Ureter (tissue), 1 donor: ENCODE results near the gene KLHL36. TPM values are rescaled to one million over a fixed set of nuclear protein-coding genes. Genes with fewer than 3 reads are reported as not detected.
A peak's percentile ranks its signal among the peaks of the same experiment; 100 is the strongest.

Source experiments
- DNase-seq: peaks from one replicate; pipeline ENCODE4 v3.0.0-alpha.2; 2020; ENCODE audit warnings: low spot score
- total RNA-seq: library from RNA; stranded (reverse); gene quantifications from one replicate; pipeline ENCODE4 v1.2.4, GENCODE V29; 2023
- donor health status: DM: yes; HTN: yes; CAD: no.

The KLHL36 gene
- total RNA-seq, 1 donor from 2014 or later = 55.9 TPM

DNA sequence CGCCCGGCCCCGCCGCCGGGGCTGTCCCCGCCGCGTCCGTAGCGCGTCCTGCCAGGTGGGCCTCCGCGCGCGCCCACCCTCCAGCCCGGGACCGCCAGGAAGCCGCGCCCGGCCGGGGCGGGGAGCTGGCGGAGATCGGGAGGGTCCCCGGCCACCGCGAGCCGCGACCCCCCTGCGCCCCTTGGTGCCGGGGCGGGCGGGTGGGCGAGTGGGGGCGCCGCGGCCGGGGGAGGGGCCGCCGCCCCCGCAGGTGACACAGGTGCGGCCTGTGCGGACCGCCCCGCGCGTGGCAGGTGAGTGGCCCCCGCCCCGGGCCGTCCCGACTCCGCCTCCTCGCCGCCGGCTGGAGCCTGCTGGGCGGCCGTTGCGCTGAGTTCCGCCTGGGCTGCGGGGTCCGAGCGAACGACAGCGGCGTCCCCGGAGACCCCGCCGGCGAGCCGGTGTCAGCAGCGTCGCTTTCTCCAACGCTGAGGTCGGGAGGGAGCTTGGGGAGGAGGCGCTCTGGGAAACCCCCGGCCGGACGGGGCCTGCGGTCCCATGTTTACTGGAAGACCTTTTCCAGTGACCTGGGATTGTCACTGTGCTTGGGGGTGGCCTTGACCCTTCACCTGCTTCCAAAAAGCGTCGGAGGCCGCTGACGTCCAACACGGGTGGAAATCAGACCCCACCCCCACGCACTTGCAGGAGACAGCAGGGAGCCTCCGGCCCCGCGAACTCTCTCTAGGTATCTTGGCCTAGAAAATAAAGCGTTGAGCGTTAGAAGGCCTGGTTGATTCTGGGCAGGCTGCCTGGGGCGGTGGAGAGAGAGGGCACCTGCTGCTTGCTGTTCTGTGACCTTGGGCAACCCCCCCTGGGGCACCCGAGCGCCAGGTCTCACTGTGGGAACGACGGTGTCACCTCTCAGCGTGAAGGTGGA, 542 bp downstream of the KLHL36 start:
- DNase-seq = peak; percentile 57

DNA sequence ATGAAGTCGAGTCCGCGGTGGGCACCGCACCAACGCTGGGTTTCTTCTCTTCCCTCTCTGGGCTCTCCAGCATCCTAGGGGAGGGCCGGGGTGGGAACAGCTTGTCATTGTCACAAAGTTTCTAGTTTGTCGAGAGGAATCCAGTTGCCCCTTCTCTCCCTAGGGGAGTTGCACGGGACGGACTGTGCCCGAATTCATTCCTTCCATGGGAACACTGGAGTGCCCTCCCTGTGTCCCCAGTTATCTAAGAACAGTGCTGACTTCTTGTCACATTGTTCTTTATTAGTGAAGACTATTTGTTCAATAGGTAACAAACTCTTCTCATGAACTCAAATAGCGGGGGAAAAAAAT, 1.2 kb downstream of the KLHL36 start:
- DNase-seq = no peak

DNA sequence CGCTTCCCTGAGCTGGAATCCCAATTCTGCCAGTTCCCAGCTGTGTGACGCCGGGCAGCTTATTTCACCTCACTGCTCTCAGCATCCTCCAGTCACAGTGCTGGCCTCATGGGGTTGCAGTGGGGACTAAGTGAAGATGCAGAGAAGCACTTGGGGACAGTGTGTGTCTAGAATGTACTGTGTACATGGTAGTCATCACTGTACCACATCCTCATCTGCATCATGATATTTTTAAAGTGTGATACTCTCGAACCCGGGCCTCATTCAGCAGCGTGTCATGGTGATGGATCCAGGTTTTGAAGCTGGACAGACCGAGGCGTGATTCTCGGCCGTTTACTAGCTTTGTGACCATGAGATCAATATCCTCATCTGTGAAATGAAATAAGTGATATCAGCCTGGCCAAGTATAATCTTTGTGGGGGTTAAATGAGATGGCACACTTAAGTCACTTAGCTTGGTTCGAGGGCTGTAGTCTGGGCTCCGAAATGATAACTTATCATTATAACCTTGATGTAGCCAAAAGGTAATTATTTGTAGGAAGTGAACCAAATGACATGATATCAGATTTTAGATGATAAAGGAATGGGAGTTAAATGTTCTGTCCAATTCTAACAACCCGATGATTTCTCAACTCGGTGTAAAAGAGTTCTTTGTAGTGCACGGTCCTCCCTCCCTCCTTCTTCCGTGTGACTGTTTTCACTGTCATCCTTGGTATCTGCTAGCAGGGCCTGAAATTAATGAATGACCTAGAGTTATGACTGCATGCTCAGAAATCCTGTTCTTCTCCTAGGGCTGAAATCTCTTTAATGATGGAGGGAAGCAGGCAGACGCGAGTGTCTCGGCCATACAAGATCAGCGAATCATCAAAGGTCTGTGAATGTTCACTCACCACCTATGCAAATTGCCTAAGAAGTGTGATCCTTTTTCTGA, 2.0 kb downstream of the KLHL36 start:
- no peak for DNase-seq

DNA sequence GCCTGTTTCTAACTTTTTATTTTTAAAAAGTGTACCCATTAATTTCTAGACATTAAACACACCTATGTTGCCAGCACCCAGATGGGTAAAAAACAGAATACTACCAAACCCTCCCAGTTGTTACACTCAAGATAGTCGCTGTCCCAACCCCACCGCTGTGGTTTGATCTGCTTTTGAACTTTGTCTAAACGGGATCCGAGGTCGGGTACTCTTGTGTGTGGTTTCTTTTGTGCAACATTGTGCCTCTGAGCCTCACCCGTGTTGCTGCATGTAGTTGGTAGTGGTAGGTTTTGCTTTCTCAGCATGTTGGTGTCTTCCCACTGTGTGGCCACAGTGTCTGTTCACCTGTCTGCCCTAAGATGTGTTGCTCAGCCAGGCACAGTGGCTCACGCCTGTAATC, 4.3 kb downstream of the KLHL36 start:
- no peak for DNase-seq

DNA sequence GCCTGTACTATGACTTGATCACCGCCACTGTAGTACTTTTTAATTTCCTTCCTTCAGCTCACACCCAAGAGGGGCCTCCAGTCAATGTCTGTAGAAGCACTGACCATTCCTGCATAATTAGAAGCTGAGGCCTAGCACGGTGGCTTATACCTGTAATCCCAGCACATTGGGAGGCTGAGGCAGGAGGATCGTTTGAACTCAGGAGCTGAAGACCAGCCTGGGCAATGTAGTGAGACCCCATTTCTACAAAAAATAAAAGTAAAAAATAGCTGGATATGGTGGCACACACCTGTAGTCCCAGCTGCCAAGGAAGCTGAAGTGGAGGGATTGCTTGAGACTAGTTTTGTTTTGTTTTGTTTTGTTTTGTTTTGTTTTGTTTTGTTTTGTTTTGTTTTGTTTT, 5.9 kb downstream of the KLHL36 start:
- DNase-seq = no peak

DNA sequence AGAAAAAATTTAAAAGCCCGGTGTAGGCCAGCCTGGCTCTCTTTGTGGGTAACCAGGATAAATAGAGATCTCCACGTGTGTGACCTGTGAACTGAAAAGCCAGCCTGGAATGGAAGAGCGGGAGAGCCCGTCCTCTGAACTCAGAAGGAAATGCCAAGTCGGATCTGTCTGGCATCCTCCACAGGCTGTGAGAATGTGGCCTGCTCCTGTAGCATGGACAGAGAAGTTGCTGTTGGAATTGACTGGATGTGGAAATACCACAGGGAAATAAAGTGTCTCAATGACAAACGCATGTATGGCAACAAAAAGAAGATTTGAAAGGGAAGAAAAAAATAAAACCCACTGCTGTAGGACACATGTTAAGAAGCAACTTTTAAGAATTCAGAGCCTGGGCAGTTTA, 6.7 kb downstream of the KLHL36 start:
- no peak for DNase-seq

DNA sequence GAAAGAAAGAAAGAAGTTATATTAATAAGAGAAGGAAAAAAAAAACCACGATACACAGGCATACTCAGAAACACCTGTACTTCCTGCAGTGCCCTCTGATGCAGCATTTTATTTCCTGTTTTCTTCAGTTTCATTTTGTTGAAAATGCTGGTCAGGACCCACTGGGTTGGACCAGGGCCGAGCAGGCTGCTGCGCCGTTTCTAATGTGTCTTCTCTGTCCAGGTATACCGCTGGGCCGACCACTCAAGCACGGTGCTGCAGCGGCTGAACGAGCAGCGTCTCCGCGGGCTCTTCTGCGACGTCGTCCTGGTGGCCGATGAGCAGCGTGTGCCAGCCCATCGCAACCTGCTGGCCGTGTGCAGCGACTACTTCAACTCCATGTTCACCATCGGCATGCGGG, 8.3 kb downstream of the KLHL36 start:
- no peak for DNase-seq

DNA sequence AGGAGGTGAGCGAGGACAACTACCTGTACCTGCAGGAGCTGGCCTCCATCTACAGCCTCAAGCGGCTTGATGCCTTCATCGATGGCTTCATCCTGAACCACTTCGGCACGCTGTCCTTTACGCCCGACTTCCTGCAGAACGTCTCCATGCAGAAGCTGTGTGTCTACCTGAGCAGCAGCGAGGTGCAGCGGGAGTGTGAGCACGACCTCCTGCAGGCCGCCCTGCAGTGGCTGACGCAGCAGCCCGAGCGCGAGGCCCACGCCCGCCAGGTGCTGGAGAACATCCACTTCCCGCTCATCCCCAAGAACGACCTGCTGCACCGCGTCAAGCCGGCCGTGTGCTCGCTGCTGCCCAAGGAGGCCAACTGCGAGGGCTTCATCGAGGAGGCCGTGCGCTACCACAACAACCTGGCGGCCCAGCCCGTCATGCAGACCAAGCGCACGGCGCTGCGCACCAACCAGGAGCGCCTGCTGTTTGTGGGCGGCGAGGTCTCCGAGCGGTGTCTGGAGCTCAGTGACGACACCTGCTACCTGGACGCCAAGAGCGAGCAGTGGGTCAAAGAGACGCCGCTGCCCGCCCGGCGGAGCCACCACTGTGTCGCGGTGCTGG, 9.0 kb downstream of the KLHL36 start:
- no peak for DNase-seq

DNA sequence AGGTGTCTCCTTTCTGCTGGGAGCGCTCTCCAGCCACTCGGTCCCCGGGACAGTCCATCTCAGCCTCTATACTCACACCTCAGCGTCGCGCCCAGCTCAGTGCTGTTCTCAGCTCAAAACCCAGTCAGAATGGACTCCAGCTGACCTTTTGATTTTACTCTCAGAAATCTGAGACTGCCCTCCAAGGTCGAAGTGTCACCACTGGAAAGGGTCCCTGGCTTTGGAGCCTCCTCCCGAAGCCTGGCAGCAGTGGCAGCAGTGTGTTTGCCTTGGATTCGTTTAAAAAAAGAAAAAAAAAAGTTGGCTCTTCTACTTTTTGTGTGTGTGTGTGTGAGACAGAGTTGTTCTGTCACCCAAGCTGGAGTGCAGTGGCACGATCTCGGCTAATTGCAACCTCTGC, 10.4 kb downstream of the KLHL36 start:
- DNase-seq = no peak

DNA sequence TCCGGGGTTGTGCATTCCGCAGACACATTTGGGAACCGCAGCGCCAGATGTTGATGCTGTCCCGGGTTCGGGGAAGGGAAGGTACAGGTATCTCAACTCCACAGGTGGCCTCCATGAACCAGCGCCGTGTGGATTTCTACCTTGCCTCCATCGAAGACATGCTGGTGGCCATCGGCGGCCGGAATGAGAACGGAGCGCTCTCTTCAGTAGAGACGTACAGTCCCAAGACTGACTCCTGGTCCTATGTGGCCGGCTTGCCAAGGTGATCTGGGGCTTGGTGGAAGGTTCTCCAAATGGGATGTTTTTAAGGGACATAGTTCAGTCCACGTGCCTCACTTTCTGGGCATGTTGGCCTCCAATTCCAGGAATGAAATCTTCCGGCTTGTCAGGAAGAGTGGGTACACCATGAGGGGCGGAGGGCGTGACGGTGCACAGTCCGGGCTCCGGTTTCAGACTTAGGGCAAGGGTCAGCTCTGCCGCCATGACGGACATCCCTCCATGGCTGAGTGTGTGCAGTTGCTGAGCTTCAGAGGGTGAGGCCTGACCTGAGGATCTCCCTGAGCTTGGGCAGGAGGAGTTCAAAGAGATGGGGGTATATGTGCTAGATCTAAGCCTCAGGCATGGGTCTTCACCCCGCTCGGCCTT, 11.5 kb downstream of the KLHL36 start:
- no peak for DNase-seq

DNA sequence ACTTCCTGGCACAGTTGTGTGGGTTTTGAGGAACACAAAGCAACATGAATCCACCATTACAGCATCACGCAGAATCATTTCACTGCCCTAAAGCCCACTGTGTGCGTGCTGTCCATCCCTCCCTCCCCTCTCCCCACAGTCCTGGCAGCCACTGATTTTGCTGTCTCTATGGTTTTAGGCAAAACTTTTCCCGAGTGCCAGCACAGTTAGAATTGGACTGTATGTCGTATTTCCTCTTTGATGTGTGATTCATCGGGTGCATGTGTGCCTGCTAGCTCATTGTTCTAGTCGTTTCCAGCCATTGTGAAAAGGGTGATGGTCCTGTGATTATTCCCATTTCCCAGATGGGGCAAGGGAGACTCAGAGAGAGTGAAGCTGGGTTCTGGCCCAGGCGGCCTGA, 12.7 kb downstream of the KLHL36 start:
- no peak for DNase-seq

DNA sequence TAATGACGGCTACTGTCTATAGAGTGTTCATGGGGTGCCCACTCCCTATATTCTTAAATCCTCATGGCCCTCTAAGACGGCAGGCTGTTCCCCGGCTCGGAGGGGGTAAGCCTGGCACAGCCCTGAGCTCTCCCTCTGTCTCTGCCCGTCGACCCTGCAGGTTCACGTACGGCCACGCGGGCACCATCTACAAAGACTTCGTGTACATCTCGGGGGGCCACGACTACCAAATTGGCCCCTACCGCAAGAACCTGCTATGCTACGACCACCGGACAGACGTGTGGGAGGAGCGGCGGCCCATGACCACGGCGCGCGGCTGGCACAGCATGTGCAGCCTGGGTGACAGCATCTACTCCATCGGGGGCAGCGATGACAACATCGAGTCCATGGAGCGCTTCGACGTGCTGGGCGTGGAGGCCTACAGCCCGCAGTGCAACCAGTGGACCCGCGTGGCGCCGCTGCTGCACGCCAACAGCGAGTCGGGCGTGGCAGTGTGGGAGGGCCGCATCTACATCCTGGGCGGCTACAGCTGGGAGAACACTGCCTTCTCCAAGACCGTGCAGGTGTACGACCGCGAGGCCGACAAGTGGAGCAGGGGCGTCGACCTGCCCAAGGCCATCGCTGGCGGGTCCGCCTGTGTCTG, 13.2 kb downstream of the KLHL36 start:
- DNase-seq = no peak

DNA sequence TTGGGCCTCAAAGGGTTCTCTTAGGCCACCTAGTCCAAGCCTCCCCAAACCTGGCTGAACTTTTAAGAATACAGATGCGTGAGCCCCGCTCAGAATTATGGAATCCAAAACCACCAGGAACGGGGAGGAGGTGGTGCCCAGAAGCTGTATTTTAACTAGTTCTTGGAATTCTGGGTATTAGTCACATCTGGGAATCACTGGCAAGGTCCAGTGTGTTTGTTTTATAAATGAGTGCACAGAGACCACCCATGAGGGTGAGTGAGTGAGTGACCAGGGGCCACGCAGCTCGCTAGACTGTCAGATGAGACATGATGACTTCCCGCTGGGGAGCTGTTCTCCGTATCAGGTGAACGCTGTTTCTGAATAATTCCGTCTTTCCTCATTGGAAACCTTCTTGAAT, 14.2 kb downstream of the KLHL36 start:
- no peak for DNase-seq

DNA sequence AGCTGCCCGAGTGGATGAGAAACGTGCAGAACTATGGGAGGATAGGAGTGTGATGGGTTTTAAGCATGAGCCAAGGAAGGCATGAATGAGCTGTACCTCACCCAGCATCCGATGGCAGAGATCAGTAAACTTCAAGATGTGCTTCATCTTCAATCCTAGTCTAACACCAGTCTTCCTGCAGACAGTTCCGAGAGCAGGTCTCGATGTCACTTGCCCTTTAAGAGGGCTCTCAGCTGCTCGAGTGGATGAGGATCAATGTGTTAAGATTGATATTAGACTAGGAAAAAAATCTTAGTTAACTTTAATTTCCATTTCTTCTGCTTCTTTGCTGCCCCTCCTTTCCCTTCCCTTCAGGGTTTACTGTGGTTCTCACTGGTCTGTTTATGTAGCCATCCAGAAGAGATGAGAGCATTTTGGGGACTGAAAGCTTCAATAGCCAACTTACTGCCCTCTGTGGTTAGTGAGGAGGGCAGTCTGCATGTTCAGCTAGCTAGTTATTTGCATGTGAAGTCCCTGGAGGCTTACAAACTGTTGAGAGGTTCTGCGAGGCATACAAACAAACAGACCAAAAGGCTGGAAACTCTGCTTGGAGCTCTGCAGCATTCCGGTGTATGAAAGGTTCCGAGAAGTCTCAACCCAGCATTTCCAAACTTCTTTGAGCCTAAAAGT, 15.3 kb downstream of the KLHL36 start:
- DNase-seq = no peak

DNA sequence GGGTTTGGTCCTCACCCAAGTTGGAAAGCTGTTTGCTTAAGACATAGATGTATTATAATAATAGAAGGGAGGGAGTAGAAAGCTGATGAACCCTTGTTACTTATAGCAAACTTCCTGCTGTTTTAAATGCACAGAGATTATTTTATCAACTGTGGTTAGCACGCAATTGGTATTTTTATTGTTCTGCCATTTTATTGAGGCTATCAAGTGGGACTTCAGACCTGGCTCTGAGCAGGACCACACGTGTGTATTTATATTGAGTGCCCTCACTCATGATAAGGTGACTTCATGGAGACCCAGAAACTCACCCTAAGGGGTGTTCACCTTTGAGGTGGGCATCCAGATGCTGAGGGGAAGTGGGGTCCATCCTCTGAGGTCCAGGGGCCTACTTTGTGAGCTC, 17.0 kb downstream of the KLHL36 start:
- no peak for DNase-seq

DNA sequence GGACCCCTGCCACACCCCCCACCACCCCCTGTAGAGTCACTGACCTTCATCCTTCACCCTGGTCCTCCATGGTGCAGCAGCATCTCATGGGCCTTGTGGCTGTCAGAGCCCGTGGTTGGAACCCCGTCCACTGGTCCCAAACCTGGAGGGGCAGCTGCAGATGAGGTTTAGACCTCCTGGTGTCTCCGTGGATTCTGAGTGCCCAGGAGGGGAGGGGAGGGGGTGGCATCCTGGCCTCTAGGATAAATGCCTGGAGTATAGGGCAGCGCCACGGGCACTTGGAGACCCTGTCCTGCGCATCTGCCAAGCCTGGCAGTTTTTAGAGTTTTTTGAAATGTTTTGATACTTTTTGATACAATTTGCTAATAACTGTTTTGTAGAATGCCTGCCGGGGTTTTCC, 17.5 kb downstream of the KLHL36 start:
- DNase-seq = no peak

DNA sequence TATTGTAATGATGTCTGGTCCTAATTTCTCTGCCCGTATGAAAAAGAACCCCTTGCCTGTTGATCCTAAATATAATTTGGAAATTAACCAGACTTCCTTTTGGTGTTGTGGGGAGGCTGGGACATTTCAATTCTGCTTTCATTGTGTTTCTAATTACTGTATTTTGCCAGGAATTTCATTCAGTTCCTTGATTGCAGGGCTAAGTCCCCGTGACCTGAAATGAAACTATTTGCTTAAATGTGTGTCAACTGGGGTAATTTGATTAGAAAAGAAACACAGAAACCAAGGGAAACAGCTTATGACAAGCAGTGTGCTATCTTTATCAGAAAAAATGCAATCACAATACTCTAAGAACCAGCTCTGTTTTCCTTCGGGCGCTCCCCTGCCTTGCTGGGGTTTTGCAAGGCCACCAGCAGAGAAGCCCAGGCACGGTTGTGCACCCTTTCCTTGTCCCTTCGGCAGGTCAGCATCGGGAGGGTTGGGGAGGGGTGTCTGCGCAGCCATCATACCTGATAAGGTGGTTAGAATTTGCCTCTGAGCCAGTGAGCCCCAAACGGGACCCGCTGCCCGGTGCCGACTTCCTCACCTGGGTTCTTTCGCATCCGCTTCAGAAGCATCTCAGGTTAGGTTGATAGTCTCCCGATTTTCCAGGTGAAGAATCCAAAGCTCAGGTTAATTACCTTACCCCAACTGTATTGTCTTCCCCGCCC, 19.4 kb downstream of the KLHL36 start:
- DNase-seq = no peak

DNA sequence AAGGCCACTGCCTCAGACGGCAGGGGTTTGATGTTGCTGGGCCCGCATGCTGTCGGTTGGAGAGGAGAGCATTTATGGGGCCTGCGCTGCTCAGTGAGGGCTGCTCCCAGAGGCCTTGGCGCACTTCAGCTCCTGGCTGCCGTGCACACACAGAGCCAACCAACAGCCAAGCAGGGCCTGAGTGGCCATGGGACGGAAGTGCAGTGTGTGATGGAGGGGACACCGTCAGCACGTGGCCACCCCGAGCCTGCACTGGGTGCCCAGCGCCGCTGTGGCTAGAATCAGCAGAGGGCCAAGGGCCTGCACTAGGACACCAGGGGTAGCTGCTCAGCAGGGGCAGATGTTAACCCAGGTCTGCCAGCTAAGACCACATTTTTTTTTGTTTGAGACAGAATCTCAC, 21.8 kb downstream of the KLHL36 start:
- no peak for DNase-seq

DNA sequence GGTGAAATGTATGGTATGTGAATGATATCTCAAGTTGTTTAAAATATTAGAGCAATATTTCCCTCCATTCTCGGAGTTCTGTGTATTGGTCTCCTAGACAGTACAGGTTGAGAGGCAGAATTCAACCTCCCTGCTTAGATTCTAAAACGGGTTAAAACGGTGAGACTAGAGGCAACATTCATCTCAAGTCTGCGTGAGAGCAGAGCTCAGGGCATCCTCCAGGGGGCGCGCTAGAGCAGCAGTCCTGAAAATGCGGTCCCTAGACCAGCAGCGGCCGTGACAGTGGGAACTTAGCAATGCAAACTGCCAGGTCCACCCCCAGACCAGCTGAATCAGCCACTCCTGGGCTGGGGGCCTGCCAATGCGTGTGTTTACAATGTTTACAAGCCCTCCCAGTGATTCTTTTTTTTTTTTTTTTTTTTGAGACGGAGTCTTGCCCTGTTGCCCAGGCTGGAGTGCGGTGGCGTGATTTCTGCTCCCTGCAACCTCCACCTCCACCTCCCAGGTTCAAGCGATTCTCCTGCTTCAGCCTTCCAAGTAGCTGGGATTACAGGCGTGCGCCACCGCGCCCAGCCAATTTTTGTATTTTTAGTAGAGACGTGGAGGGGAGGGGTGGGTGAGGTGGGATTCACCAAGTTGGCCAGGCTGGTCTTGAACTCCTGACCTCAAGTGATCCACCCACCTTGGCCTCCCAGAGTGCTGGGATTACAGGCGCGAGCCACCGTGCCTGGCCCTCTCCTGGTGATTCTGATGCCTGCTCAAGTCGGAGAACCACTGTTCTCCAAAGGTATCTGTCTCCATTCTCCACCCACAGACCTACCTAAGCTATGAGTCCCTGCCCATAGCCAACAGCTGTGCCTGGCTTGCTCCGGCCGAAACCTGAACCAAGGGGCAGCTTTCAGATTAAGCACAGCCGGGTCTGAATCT, 24.2 kb downstream of the KLHL36 start:
- DNase-seq = peak; percentile 83
